SK-N-SH (cell line): ENCODE data around the gene INAVA.

Experiments
- CHD2 ChIP-seq: fragments of 150-350 bp; IDR thresholded peaks from 2 replicates; pipeline ENCODE4 v1.6.1; 2018; ENCODE audit warnings: low read length; ENCODE audit not compliant: partially characterized antibody
- EP300 ChIP-seq, 2 experiments: IDR thresholded peaks; 2 replicates each; pipeline versions ENCODE4 v1.4.0 to v1.6.1; 2012; ENCODE audit warnings: borderline replicate concordance in 1 of 2, low read depth in 1 of 2, low read length in 1 of 2
- EZH2phosphoT487 ChIP-seq: fragments of 200-600 bp; sonication (generic); IDR thresholded peaks from 2 replicates; pipeline ENCODE4 v1.6.1; 2017; ENCODE audit warnings: low read depth, mixed run types, mild to moderate bottlenecking, antibody characterized with exemption, moderate library complexity, borderline replicate concordance
- FOXM1 ChIP-seq: IDR thresholded peaks from 2 replicates; pipeline ENCODE4 v1.4.0; 2012; ENCODE audit warnings: low read depth, mild to moderate bottlenecking
- POLR2AphosphoS5 ChIP-seq: IDR thresholded peaks from 2 replicates; pipeline ENCODE4 v1.6.1; 2012; ENCODE audit warnings: low read depth, low read length
- TAF1 ChIP-seq: IDR thresholded peaks from 2 replicates; pipeline ENCODE4 v1.6.1; 2012; ENCODE audit warnings: low read depth, mild to moderate bottlenecking, low read length, moderate library complexity, borderline replicate concordance
- TEAD4 ChIP-seq: IDR thresholded peaks from 2 replicates; pipeline ENCODE4 v1.4.0; 2012; ENCODE audit warnings: mild to moderate bottlenecking, borderline replicate concordance; ENCODE audit not compliant: insufficient read depth
- YY1 ChIP-seq: IDR thresholded peaks from 2 replicates; pipeline ENCODE4 v1.4.0; 2012; ENCODE audit warnings: low read depth, mild to moderate bottlenecking
- TF ChIP-seq, protein P1 (sequence below): fragments of 200-600 bp; sonication (generic); IDR thresholded peaks from 2 replicates; pipeline ENCODE4 v1.6.1; 2017; ENCODE audit warnings: antibody characterized with exemption, mild to moderate bottlenecking, moderate library complexity
- TF ChIP-seq, protein P2 (sequence below): IDR thresholded peaks from 2 replicates; pipeline ENCODE4; 2012
- TF ChIP-seq, protein P3 (sequence below): IDR thresholded peaks from 2 replicates; pipeline ENCODE4 v1.4.0; 2012; ENCODE audit warnings: low read depth, borderline replicate concordance
- TF ChIP-seq, protein P4 (sequence below): fragments of 150-350 bp; IDR thresholded peaks from 2 replicates; pipeline ENCODE4 v1.6.1; 2016; ENCODE audit warnings: mild to moderate bottlenecking, low read depth, low read length
- TF ChIP-seq, protein P5 (sequence below): IDR thresholded peaks from 2 replicates; pipeline ENCODE4 v1.6.1; 2012; ENCODE audit warnings: mild to moderate bottlenecking, low read depth, low read length, moderate library complexity

DNA sequence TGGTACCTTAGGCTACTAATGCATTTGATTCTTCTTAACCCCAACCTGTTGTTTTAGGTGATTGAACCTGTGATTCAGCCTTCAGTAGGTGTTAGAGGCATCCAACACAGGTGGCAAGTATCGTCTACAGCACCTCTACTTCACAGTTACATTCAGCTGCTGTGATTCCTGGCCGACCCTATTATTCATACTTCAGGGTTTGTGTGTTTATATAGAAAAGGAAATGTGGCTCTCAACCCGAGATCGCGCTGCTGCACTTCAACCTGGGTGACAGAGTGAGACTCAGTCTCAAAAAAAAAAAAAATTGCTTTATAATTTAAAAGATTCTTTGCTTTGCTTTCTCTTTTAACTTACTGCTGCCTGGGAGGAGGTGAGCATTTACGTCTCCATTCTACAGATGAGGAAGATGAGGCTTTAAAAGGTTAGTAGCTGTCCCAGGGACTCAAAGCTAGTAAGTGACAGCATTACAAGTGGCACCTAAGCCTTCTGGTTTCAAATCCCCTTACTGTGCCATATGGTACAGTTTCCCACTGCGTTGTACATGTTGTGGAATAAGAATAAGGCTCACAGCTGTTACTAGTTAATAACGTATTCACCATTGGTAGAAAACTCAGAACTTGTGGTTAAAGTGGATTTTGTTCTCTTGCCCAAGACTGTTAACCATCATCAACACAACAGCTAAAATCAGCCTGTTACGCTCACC, 31.8 kb upstream of the INAVA start:
- TF ChIP-seq, protein P1, sequence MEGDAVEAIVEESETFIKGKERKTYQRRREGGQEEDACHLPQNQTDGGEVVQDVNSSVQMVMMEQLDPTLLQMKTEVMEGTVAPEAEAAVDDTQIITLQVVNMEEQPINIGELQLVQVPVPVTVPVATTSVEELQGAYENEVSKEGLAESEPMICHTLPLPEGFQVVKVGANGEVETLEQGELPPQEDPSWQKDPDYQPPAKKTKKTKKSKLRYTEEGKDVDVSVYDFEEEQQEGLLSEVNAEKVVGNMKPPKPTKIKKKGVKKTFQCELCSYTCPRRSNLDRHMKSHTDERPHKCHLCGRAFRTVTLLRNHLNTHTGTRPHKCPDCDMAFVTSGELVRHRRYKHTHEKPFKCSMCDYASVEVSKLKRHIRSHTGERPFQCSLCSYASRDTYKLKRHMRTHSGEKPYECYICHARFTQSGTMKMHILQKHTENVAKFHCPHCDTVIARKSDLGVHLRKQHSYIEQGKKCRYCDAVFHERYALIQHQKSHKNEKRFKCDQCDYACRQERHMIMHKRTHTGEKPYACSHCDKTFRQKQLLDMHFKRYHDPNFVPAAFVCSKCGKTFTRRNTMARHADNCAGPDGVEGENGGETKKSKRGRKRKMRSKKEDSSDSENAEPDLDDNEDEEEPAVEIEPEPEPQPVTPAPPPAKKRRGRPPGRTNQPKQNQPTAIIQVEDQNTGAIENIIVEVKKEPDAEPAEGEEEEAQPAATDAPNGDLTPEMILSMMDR = no peak
- TF ChIP-seq EP300 (IDR thresholded peaks at IDR 0.05; ENCODE audit: borderline replicate concordance in 1 of 2, low read depth in 1 of 2, low read length in 1 of 2) (no peak), TEAD4 (no peak), FOXM1 (no peak), TAF1 (no peak), EZH2phosphoT487 (no peak), CHD2 (no peak), POLR2AphosphoS5 (no peak), YY1 (no peak)
- TF ChIP-seq, protein P2, sequence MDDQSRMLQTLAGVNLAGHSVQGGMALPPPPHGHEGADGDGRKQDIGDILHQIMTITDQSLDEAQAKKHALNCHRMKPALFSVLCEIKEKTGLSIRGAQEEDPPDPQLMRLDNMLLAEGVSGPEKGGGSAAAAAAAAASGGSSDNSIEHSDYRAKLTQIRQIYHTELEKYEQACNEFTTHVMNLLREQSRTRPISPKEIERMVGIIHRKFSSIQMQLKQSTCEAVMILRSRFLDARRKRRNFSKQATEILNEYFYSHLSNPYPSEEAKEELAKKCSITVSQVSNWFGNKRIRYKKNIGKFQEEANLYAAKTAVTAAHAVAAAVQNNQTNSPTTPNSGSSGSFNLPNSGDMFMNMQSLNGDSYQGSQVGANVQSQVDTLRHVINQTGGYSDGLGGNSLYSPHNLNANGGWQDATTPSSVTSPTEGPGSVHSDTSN = no peak
- TF ChIP-seq, protein P3, sequence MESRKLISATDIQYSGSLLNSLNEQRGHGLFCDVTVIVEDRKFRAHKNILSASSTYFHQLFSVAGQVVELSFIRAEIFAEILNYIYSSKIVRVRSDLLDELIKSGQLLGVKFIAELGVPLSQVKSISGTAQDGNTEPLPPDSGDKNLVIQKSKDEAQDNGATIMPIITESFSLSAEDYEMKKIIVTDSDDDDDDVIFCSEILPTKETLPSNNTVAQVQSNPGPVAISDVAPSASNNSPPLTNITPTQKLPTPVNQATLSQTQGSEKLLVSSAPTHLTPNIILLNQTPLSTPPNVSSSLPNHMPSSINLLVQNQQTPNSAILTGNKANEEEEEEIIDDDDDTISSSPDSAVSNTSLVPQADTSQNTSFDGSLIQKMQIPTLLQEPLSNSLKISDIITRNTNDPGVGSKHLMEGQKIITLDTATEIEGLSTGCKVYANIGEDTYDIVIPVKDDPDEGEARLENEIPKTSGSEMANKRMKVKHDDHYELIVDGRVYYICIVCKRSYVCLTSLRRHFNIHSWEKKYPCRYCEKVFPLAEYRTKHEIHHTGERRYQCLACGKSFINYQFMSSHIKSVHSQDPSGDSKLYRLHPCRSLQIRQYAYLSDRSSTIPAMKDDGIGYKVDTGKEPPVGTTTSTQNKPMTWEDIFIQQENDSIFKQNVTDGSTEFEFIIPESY = no peak
- TF ChIP-seq, protein P4, sequence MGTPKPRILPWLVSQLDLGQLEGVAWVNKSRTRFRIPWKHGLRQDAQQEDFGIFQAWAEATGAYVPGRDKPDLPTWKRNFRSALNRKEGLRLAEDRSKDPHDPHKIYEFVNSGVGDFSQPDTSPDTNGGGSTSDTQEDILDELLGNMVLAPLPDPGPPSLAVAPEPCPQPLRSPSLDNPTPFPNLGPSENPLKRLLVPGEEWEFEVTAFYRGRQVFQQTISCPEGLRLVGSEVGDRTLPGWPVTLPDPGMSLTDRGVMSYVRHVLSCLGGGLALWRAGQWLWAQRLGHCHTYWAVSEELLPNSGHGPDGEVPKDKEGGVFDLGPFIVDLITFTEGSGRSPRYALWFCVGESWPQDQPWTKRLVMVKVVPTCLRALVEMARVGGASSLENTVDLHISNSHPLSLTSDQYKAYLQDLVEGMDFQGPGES = no peak
- TF ChIP-seq, protein P5, sequence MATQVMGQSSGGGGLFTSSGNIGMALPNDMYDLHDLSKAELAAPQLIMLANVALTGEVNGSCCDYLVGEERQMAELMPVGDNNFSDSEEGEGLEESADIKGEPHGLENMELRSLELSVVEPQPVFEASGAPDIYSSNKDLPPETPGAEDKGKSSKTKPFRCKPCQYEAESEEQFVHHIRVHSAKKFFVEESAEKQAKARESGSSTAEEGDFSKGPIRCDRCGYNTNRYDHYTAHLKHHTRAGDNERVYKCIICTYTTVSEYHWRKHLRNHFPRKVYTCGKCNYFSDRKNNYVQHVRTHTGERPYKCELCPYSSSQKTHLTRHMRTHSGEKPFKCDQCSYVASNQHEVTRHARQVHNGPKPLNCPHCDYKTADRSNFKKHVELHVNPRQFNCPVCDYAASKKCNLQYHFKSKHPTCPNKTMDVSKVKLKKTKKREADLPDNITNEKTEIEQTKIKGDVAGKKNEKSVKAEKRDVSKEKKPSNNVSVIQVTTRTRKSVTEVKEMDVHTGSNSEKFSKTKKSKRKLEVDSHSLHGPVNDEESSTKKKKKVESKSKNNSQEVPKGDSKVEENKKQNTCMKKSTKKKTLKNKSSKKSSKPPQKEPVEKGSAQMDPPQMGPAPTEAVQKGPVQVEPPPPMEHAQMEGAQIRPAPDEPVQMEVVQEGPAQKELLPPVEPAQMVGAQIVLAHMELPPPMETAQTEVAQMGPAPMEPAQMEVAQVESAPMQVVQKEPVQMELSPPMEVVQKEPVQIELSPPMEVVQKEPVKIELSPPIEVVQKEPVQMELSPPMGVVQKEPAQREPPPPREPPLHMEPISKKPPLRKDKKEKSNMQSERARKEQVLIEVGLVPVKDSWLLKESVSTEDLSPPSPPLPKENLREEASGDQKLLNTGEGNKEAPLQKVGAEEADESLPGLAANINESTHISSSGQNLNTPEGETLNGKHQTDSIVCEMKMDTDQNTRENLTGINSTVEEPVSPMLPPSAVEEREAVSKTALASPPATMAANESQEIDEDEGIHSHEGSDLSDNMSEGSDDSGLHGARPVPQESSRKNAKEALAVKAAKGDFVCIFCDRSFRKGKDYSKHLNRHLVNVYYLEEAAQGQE = no peak
